NCI-H2107 treated with DMSO at 0.1 percent for 48 hours (cell line): ENCODE results near the gene GPR150.

ENCODE experiments used
- DNase-seq: peaks from one replicate; lab custom pipeline; 2025; ENCODE audit not compliant: unreplicated experiment; lab: John Stamatoyannopoulos, UW

Gene GPR150

GRCh38 chr5:95620030-95620869 lies at the start of gene GPR150:
Gene GPR150, plus strand, starts transcription at chr5:95620087. Its CDS starts 189 bp downstream, at chr5:95620276.
- DNase-seq = no peak

- DNase-seq = no peak
Observed at GRCh38 chr5:95572016-95572415, 47.9 kb upstream of the GPR150 start.

GRCh38 chr5:95581576-95581975 lies 38.3 kb upstream of the GPR150 start:
- no peak for DNase-seq

GRCh38 chr5:95583992-95584391 lies 35.9 kb upstream of the GPR150 start:
- DNase-seq = no peak

GRCh38 chr5:95590880-95591279 lies 29.0 kb upstream of the GPR150 start:
- no peak for DNase-seq

- DNase-seq = no peak
Observed at GRCh38 chr5:95591490-95591901, 28.4 kb upstream of the GPR150 start.

- DNase-seq = no peak
Observed at GRCh38 chr5:95595289-95595931, 24.5 kb upstream of the GPR150 start.

- no peak for DNase-seq
Observed at GRCh38 chr5:95599252-95599651, 20.6 kb upstream of the GPR150 start.

GRCh38 chr5:95600557-95600956 lies 19.3 kb upstream of the GPR150 start:
- no peak for DNase-seq

GRCh38 chr5:95605786-95606185 lies 14.1 kb upstream of the GPR150 start:
- no peak for DNase-seq

GRCh38 chr5:95606419-95606818 lies 13.5 kb upstream of the GPR150 start:
- DNase-seq = no peak

GRCh38 chr5:95609711-95610110 lies 10.2 kb upstream of the GPR150 start:
- DNase-seq = no peak

- no peak for DNase-seq
Observed at GRCh38 chr5:95610546-95610945, 9.3 kb upstream of the GPR150 start.

- DNase-seq = no peak
Observed at GRCh38 chr5:95611396-95611795, 8.5 kb upstream of the GPR150 start.

- no peak for DNase-seq
Observed at GRCh38 chr5:95613514-95613913, 6.4 kb upstream of the GPR150 start.

- DNase-seq = no peak
Observed at GRCh38 chr5:95615164-95615467, 4.8 kb upstream of the GPR150 start.

GRCh38 chr5:95617057-95617456 lies 2.8 kb upstream of the GPR150 start:
- no peak for DNase-seq

- DNase-seq = no peak
Observed at GRCh38 chr5:95619096-95619495, 791 bp upstream of the GPR150 start.

GRCh38 chr5:95619514-95620029 lies 315 bp upstream of the GPR150 start:
- no peak for DNase-seq

GRCh38 chr5:95620870-95621838 lies 1.3 kb downstream of the GPR150 start:
- DNase-seq = no peak
